Fibroblast of gingiva (primary cell): ENCODE measurements around the gene CNN2.

Source experiments
- DNase-seq: peaks from one replicate; pipeline ENCODE4 v3.0.0-alpha.2; 2011; ENCODE audit warnings: low read depth

CNN2 gene

GRCh38 chr19:1081301-1082164 lies 55.1 kb downstream of the CNN2 start:
- DNase-seq: no peak

- DNase-seq: no peak
Measured at GRCh38 chr19:1082165-1082927, 55.9 kb downstream of the CNN2 start.

GRCh38 chr19:1082928-1083816 lies 56.8 kb downstream of the CNN2 start:
- no peak for DNase-seq

GRCh38 chr19:1084024-1084868 lies 57.8 kb downstream of the CNN2 start:
- no peak for DNase-seq

GRCh38 chr19:1085053-1085658 lies 58.7 kb downstream of the CNN2 start:
- no peak for DNase-seq

- DNase-seq: no peak
Measured at GRCh38 chr19:1085676-1086442, 59.5 kb downstream of the CNN2 start.

GRCh38 chr19:1086613-1087012 lies 60.2 kb downstream of the CNN2 start:
- DNase-seq: no peak

GRCh38 chr19:1087813-1088415 lies 61.5 kb downstream of the CNN2 start:
- no peak for DNase-seq

GRCh38 chr19:1088416-1089010 lies 62.1 kb downstream of the CNN2 start:
- no peak for DNase-seq
